NCI-H146 treated with DMSO at 0.1 percent for 48 hours (cell line): ENCODE data around the gene TSNAX.

Source experiments
- DNase-seq: peaks from one replicate; lab custom pipeline; 2025; ENCODE audit not compliant: unreplicated experiment; lab: John Stamatoyannopoulos, UW

TSNAX gene

GRCh38 chr1:231518485-231519034 is 9.9 kb upstream of the TSNAX start:
- DNase-seq: peak; percentile 96

- DNase-seq: peak; percentile 47
Observed at GRCh38 chr1:231519166-231519565, 9.3 kb upstream of the TSNAX start.

GRCh38 chr1:231522038-231522437 is 6.4 kb upstream of the TSNAX start:
- no peak for DNase-seq

- DNase-seq: no peak
Observed at GRCh38 chr1:231522931-231523642, 5.4 kb upstream of the TSNAX start.

GRCh38 chr1:231523816-231524215 is 4.7 kb upstream of the TSNAX start:
- DNase-seq: no peak

GRCh38 chr1:231526536-231526935 is 1.9 kb upstream of the TSNAX start:
- no peak for DNase-seq

- peak; percentile 40 for DNase-seq
Observed at GRCh38 chr1:231527586-231528171, 790 bp upstream of the TSNAX start.

GRCh38 chr1:231533240-231533639 is 4.8 kb downstream of the TSNAX start:
- no peak for DNase-seq

GRCh38 chr1:231534703-231535159 is 6.3 kb downstream of the TSNAX start:
- no peak for DNase-seq

- no peak for DNase-seq
Observed at GRCh38 chr1:231536099-231536498, 7.6 kb downstream of the TSNAX start.

- DNase-seq: no peak
Observed at GRCh38 chr1:231540847-231541246, 12.4 kb downstream of the TSNAX start.

GRCh38 chr1:231541842-231542241 is 13.4 kb downstream of the TSNAX start:
- DNase-seq: no peak

GRCh38 chr1:231544943-231545592 is 16.6 kb downstream of the TSNAX start:
- no peak for DNase-seq

- no peak for DNase-seq
Observed at GRCh38 chr1:231546693-231547092, 18.2 kb downstream of the TSNAX start.

GRCh38 chr1:231549733-231550447 is 21.4 kb downstream of the TSNAX start:
- DNase-seq: no peak

- DNase-seq: peak; percentile 18
Observed at GRCh38 chr1:231550448-231550781, 21.9 kb downstream of the TSNAX start.

- no peak for DNase-seq
Observed at GRCh38 chr1:231553320-231553719, 24.9 kb downstream of the TSNAX start.

GRCh38 chr1:231554969-231555368 is 26.5 kb downstream of the TSNAX start:
- DNase-seq: no peak

- no peak for DNase-seq
Observed at GRCh38 chr1:231557411-231557810, 28.9 kb downstream of the TSNAX start.

- no peak for DNase-seq
Observed at GRCh38 chr1:231557898-231558707, 29.6 kb downstream of the TSNAX start.
